ENCODE data around the gene GPR146. TPM values are rescaled to one million over a fixed set of nuclear protein-coding genes. Genes with fewer than 3 reads are reported as not detected.

The GPR146 gene
- total and polyA plus RNA-seq, 2 of the 13 experiments (the other 11 are each of a cell fraction or from before 2014, with no cell fraction given) = 2.0 to 15.9 TPM

DNA sequence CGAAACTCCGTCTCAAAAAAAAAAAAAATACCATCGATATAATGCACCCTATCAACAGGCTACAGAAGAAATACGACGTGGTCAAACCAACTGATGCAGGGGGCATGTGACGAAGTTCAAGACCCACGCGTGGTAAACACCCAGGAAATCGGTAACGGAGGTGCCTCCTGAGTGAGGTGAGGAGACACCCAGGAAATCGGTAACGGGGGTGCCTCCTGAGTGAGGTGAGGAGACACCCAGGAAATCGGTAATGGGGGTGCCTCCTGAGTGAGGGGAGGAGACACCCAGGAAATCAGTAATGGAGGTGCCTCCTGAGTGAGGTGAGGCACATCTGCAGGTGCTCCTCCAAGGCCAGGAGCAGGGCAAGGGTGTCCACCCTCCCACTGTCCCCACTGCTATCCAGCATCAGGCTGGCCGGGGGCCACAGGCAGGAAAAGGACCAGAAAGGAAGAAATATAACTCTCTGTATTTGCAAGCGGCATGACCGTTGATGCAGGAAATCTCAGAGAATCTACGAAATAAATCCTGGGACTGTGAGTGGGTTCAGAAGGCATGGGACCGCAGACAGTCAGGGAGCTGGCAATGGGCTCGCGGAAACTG, 10.7 kb upstream of the GPR146 start:
- in situ Hi-C loops (cut with HindIII; ENCODE audit: extremely low pct_ligation_motif_present, low pct_unique_long_range_greater_than_20kb) (no loop called here), intact Hi-C loops (cut with micrococcal nuclease; ENCODE audit: unreplicated experiment) (no loop called here)
- Histone ChIP-seq H3K36me3 (replicated peaks in 1 of 2; ENCODE audit: control insufficient read depth in 1 of 2, insufficient read depth in 2 of 2, low read length in 2 of 2) (no peaks in the 10 kb centered on the region; a peak in 1 of 5 replicates), H2AFZ (ENCODE audit: low read length) (no peak overlapping the region), H3K9me3 (ENCODE audit: low read length) (no peaks in the 10 kb centered on the region), H3K4me3 (replicated peaks in 1 of 3; ENCODE audit: insufficient read depth in 1 of 3, low read depth in 2 of 3, low read length in 3 of 3) (no peak overlapping the region), H3K9ac (ENCODE audit: insufficient read depth, low read depth, low read length) (no peak overlapping the region), H3K79me2 (ENCODE audit: insufficient read depth, low read length) (no peaks in the 10 kb centered on the region), H3K27ac (ENCODE audit: extremely low read length, insufficient read depth, low read length) (no peak overlapping the region), H3K4me1 (ENCODE audit: insufficient read depth, low read length) (peaks cover 16% of the 10 kb centered on the region), H3K27me3 (ENCODE audit: control insufficient read depth in 1 of 2, insufficient read depth in 2 of 2, low read length in 2 of 2) (no peaks in the 10 kb centered on the region), H3K4me2 (ENCODE audit: low read depth, low read length) (no peak overlapping the region), H4K20me1 (ENCODE audit: insufficient read depth, low read length) (no peaks in the 10 kb centered on the region)
- CTCF ChIA-PET (ENCODE audit: low intra/inter-chr PET ratio, low total read pairs) = no interaction called here
- no TSS peak for BruUV-seq (replicated peaks)
- no peak for DNase-seq (ENCODE audit: low spot score)
- TF ChIP-seq ZNF670 (CRISPR knock-in tag; IDR thresholded peaks at IDR 0.05; ENCODE audit: borderline replicate concordance) (no peak), NFRKB (IDR thresholded peaks at IDR 0.05) (no peak), ZNF788 (CRISPR knock-in tag; IDR thresholded peaks at IDR 0.05; ENCODE audit: borderline replicate concordance) (no peak), ZNF235 (CRISPR knock-in tag; IDR thresholded peaks at IDR 0.05; ENCODE audit: borderline replicate concordance) (no peak), KAT8 (CRISPR knock-in tag; IDR thresholded peaks at IDR 0.05) (no peak), THAP7 (CRISPR knock-in tag; IDR thresholded peaks at IDR 0.05) (no peak), ISX (CRISPR knock-in tag; conservative IDR thresholded peaks at IDR 0.05) (no peak), TGIF2 (CRISPR knock-in tag; IDR thresholded peaks at IDR 0.05) (no peak), ZNF782 (CRISPR knock-in tag; IDR thresholded peaks at IDR 0.05; ENCODE audit: borderline replicate concordance) (no peak), ZFAT (CRISPR knock-in tag; conservative IDR thresholded peaks at IDR 0.05) (no peak), CHD4 (IDR thresholded peaks at IDR 0.05; ENCODE audit: borderline replicate concordance, low read length) (no peak), PITX1 (CRISPR knock-in tag; IDR thresholded peaks at IDR 0.05) (no peak), ZNF10 (CRISPR knock-in tag; IDR thresholded peaks at IDR 0.05; ENCODE audit: borderline replicate concordance, low read depth) (no peak), SATB2 (CRISPR knock-in tag; IDR thresholded peaks at IDR 0.05) (no peak), TRIM22 (IDR thresholded peaks at IDR 0.05) (no peak), ZNF251 (CRISPR knock-in tag; IDR thresholded peaks at IDR 0.05) (no peak), SRF (IDR thresholded peaks at IDR 0.05; ENCODE audit: low read depth, low read length) (no peak), ZNF672 (CRISPR knock-in tag; IDR thresholded peaks at IDR 0.05) (no peak)
- TF ChIP-seq, protein P1, sequence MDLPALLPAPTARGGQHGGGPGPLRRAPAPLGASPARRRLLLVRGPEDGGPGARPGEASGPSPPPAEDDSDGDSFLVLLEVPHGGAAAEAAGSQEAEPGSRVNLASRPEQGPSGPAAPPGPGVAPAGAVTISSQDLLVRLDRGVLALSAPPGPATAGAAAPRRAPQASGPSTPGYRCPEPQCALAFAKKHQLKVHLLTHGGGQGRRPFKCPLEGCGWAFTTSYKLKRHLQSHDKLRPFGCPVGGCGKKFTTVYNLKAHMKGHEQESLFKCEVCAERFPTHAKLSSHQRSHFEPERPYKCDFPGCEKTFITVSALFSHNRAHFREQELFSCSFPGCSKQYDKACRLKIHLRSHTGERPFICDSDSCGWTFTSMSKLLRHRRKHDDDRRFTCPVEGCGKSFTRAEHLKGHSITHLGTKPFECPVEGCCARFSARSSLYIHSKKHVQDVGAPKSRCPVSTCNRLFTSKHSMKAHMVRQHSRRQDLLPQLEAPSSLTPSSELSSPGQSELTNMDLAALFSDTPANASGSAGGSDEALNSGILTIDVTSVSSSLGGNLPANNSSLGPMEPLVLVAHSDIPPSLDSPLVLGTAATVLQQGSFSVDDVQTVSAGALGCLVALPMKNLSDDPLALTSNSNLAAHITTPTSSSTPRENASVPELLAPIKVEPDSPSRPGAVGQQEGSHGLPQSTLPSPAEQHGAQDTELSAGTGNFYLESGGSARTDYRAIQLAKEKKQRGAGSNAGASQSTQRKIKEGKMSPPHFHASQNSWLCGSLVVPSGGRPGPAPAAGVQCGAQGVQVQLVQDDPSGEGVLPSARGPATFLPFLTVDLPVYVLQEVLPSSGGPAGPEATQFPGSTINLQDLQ (CRISPR knock-in tag; IDR thresholded peaks at IDR 0.05) = no peak
- no peak for ATAC-seq
- POLR2A ChIA-PET = no interaction called here
- WGBS (ENCODE audit: low lambda C conversion rate) = 97% methylated on average over 20 of the region's 20 CpGs
- no peak for FAIRE-seq

Measured in HepG2 (cell line).